OCI-LY7 (cell line): ENCODE results near the gene ADARB2. TPM values are rescaled to one million over a fixed set of nuclear protein-coding genes. Genes with fewer than 3 reads are reported as not detected.

Experiments
- BruUV-seq: library from RNA; stranded (reverse); fragments of 400-500 nt; replicated peaks from 2 replicates; lab custom pipeline; 2021; lab: Mats Ljungman, UMichigan
- CTCF ChIA-PET: fragments of 300-600 bp; sonication (Branson Sonifier 250); formaldehyde crosslinking; loops from one replicate; lab custom pipeline; 2022; ENCODE audit warnings: antibody characterized with exemption; ENCODE audit not compliant: unreplicated experiment; lab: Charles Lee
- POLR2A ChIA-PET: fragments of 300-600 bp; sonication (Branson Sonifier 250); formaldehyde crosslinking; loops from one replicate; lab custom pipeline; 2022; ENCODE audit warnings: antibody characterized with exemption; lab: Charles Lee
- DNase-seq: peaks from one replicate; pipeline ENCODE4 v3.0.0-alpha.2; 2015; ENCODE audit warnings: low spot score
- H2AFZ ChIP-seq: fragments of 200-600 bp; sonication (generic), shearing (Covaris generic); 2 replicates; pipeline ENCODE4 v1.6.1; 2014; ENCODE audit warnings: mild to moderate bottlenecking, antibody characterized with exemption, low read length, moderate library complexity
- H3K27ac ChIP-seq: fragments of 200-600 bp; sonication (generic); 2 replicates; pipeline ENCODE4 v1.5.1; 2014; ENCODE audit warnings: mixed run types, low read depth, mild to moderate bottlenecking, moderate library complexity, low read length, inconsistent platforms; ENCODE audit not compliant: poor library complexity, severe bottlenecking
- H3K36me3 ChIP-seq: fragments of 200-600 bp; sonication (generic); 2 replicates; pipeline ENCODE4 v1.6.1; 2014; ENCODE audit warnings: mild to moderate bottlenecking, antibody characterized with exemption, low read length, moderate library complexity, mixed read lengths; ENCODE audit not compliant: insufficient read depth
- H3K4me1 ChIP-seq: fragments of 200-600 bp; sonication (generic); 2 replicates; pipeline ENCODE4 v1.5.1; 2014; ENCODE audit warnings: mild to moderate bottlenecking, low read length; ENCODE audit not compliant: insufficient read depth, poor library complexity, severe bottlenecking
- H3K4me2 ChIP-seq: fragments of 200-600 bp; sonication (generic); 2 replicates; pipeline ENCODE4 v1.6.1; 2014; ENCODE audit warnings: mild to moderate bottlenecking, low read length
- H3K4me3 ChIP-seq: fragments of 200-600 bp; sonication (generic); 2 replicates; pipeline ENCODE4 v1.5.1; 2014; ENCODE audit warnings: mild to moderate bottlenecking, low read depth, low read length; ENCODE audit not compliant: poor library complexity, severe bottlenecking
- H3K79me2 ChIP-seq: fragments of 200-600 bp; sonication (generic); 2 replicates; pipeline ENCODE4 v1.6.1; 2016; ENCODE audit warnings: low read depth, mild to moderate bottlenecking, low read length, moderate library complexity, mixed read lengths; ENCODE audit not compliant: insufficient read depth
- H3K9me2 ChIP-seq: fragments of 200-600 bp; sonication (generic); 2 replicates; pipeline ENCODE4 v1.6.1; 2016; ENCODE audit warnings: mild to moderate bottlenecking, low read length, mixed read lengths; ENCODE audit not compliant: insufficient read depth
- H3K9me3 ChIP-seq: fragments of 200-600 bp; sonication (generic); 2 replicates; pipeline ENCODE4 v1.6.1; 2014; ENCODE audit warnings: mild to moderate bottlenecking, mixed run types, low read length, mixed read lengths
- H4K20me1 ChIP-seq: fragments of 200-600 bp; sonication (generic); 2 replicates; pipeline ENCODE4 v1.6.1; 2014; ENCODE audit warnings: mild to moderate bottlenecking, antibody characterized with exemption, low read length, moderate library complexity, mixed read lengths; ENCODE audit not compliant: insufficient read depth
- CTCF ChIP-seq: fragments of 200-600 bp; sonication (generic); conservative IDR thresholded peaks from 2 replicates; pipeline ENCODE4 v1.5.1; 2014; ENCODE audit warnings: mild to moderate bottlenecking, antibody characterized with exemption, low read length, moderate library complexity, mixed read lengths
- EZH2phosphoT487 ChIP-seq: fragments of 200-600 bp; sonication (generic); IDR thresholded peaks from 2 replicates; pipeline ENCODE4 v1.6.1; 2018; ENCODE audit warnings: low read depth, borderline replicate concordance, mild to moderate bottlenecking, mixed run types, antibody characterized with exemption, low read length, moderate library complexity, mixed read lengths
- intact Hi-C: fragments of 100-400 bp; cut with micrococcal nuclease; formaldehyde crosslinking; loops from one replicate; pipeline ENCODE4 v1.10.0; 2022; ENCODE audit not compliant: unreplicated experiment
- total RNA-seq, 2 experiments: library from RNA; depleted of rRNA in 1 of 2; stranded (reverse); fragments of >200 nt in 1 of 2; shearing (Covaris generic) in 1 of 2; gene quantifications; 2 replicates each; pipeline ENCODE4 v1.2.3, GENCODE V29; 2014 to 2022

Gene ADARB2
- total RNA-seq, 2 experiments from 2014 or later, result 0.03 TPM; not detected in 1

DNA sequence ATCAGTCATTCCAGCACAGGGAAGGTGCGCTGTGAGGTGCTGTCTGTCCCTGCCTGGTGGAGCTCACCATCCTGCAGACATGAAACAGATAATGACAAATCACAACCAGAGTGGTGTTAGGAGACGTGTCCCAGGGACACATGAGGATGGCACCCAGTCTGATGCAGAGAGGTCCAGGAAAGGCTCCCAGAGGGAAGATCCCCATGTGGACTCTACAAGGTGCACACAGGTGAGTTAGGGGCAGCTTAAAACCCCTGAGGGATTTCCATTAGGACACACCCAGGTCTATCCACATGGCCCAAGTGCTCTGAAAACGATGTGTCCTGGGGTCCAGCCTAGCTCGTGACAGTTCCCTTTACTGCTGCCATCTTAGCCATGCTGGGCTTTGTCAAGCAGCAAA is 91.4 kb downstream of the ADARB2 start:
- no peaks in the 10 kb centered on the region for H3K9me2 ChIP-seq
- TF ChIP-seq EZH2phosphoT487 (no peak), CTCF (no peak)
- no peaks in the 10 kb centered on the region for H4K20me1 ChIP-seq
- H3K79me2 ChIP-seq, result no peaks in the 10 kb centered on the region
- intact Hi-C loops, result no loop called here
- ChIA-PET POLR2A (no interaction called here), CTCF (no interaction called here)
- H3K27ac ChIP-seq, result no peak overlapping the region
- BruUV-seq, result no TSS peak
- H3K4me1 ChIP-seq, result no peaks in the 10 kb centered on the region
- no peak for DNase-seq
- H3K36me3 ChIP-seq, result no peaks in the 10 kb centered on the region
- no peak overlapping the region for H3K4me3 ChIP-seq
- no peak overlapping the region for H3K4me2 ChIP-seq
- H3K9me3 ChIP-seq, result no peaks in the 10 kb centered on the region
- H2AFZ ChIP-seq, result no peak overlapping the region

DNA sequence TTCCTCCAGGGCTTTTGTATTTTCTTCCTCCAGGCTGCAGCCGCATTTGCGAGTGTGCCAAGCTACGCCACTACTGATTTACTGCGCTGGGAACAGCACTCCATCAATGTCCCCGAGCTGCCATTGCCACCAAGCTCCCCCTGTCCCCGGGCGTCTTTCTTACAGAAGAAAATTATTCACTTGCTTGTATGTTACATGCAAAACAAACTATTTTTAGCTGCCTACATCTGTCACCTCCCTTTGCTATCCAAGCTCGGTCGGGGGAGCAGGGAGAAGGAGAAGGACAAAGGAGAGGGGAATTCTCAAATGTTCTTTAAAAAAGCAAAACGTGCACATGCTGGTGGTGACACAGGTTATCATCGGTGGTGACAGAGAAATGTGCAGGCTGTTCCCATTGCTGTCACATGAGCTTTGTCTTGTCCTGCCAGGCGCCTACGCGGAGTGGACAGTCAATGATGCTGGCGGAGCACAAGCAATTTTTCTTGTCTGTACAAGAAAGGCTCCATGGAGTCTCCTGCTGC is 93.1 kb downstream of the ADARB2 start:
- ChIA-PET POLR2A (no interaction called here), CTCF (no interaction called here)
- Histone ChIP-seq H3K27ac (no peak overlapping the region), H3K79me2 (no peaks in the 10 kb centered on the region), H3K4me3 (no peak overlapping the region), H2AFZ (no peak overlapping the region), H4K20me1 (no peaks in the 10 kb centered on the region), H3K9me3 (no peaks in the 10 kb centered on the region), H3K36me3 (no peaks in the 10 kb centered on the region), H3K4me1 (no peaks in the 10 kb centered on the region), H3K4me2 (no peak overlapping the region), H3K9me2 (no peaks in the 10 kb centered on the region)
- DNase-seq, result no peak
- no TSS peak for BruUV-seq
- TF ChIP-seq EZH2phosphoT487, result no peak
- no peak for TF ChIP-seq CTCF
- intact Hi-C loops, result no loop called here

GRCh38 chr10:1643908-1644179 is 93.5 kb downstream of the ADARB2 start:
- POLR2A ChIA-PET, result no interaction called here
- intact Hi-C loops, result no loop called here

More at GRCh38 chr10:1643908-1644179, 93.5 kb downstream of the ADARB2 start:
- H4K20me1 ChIP-seq, result no peaks in the 10 kb centered on the region
- TF ChIP-seq EZH2phosphoT487, result no peak
- no peak for TF ChIP-seq CTCF
- DNase-seq, result no peak
- no peak overlapping the region for H3K4me3 ChIP-seq
- CTCF ChIA-PET, result no interaction called here
- H3K4me1 ChIP-seq, result no peaks in the 10 kb centered on the region
- H3K36me3 ChIP-seq, result no peaks in the 10 kb centered on the region
- no peak overlapping the region for H3K4me2 ChIP-seq
- no peaks in the 10 kb centered on the region for H3K79me2 ChIP-seq
- no peak overlapping the region for H3K27ac ChIP-seq
- BruUV-seq, result no TSS peak
- no peaks in the 10 kb centered on the region for H3K9me2 ChIP-seq
- H3K9me3 ChIP-seq, result no peaks in the 10 kb centered on the region
- no peak overlapping the region for H2AFZ ChIP-seq
